ENCODE data around the gene RRP1B.

RRP1B gene

GRCh38 chr21:43727519-43728153 is 68.3 kb downstream of the RRP1B start:
- TF ChIP-seq CTCF (conservative IDR thresholded peaks at IDR 0.05; ENCODE audit: low read depth, low read length): peak; percentile 16
- no peak overlapping the region for H3K4me3 ChIP-seq (ENCODE audit: low read depth, low read length)
- DNase-seq (ENCODE audit: low read depth): peak; percentile 36

GRCh38 chr21:43728154-43728466 is 68.8 kb downstream of the RRP1B start:
- TF ChIP-seq CTCF (conservative IDR thresholded peaks at IDR 0.05; ENCODE audit: low read depth, low read length): no peak
- peak overlapping the region; percentile 23 for H3K4me3 ChIP-seq (ENCODE audit: low read depth, low read length)
- DNase-seq (ENCODE audit: low read depth): no peak

- peak; percentile 99 for DNase-seq (ENCODE audit: low read depth)
- H3K4me3 ChIP-seq (ENCODE audit: low read depth, low read length): peak overlapping the region; percentile 60
- peak; percentile 51 for TF ChIP-seq CTCF (conservative IDR thresholded peaks at IDR 0.05; ENCODE audit: low read depth, low read length)
Observed at GRCh38 chr21:43728467-43729390, 69.4 kb downstream of the RRP1B start.

- H3K4me3 ChIP-seq (ENCODE audit: low read depth, low read length): no peak overlapping the region
Observed at GRCh38 chr21:43731476-43731875, 72.1 kb downstream of the RRP1B start.

GRCh38 chr21:43731891-43732711 is 72.7 kb downstream of the RRP1B start:
- DNase-seq (ENCODE audit: low read depth): no peak
- no peak for TF ChIP-seq CTCF (conservative IDR thresholded peaks at IDR 0.05; ENCODE audit: low read depth, low read length)
- no peak overlapping the region for H3K4me3 ChIP-seq (ENCODE audit: low read depth, low read length)

More at GRCh38 chr21:43731476-43731875, 72.1 kb downstream of the RRP1B start:
- TF ChIP-seq CTCF (conservative IDR thresholded peaks at IDR 0.05; ENCODE audit: low read depth, low read length): no peak
- no peak for DNase-seq (ENCODE audit: low read depth)

GRCh38 chr21:43733060-43733459 is 73.7 kb downstream of the RRP1B start:
- H3K4me3 ChIP-seq (ENCODE audit: low read depth, low read length): no peak overlapping the region
- DNase-seq (ENCODE audit: low read depth): no peak
- TF ChIP-seq CTCF (conservative IDR thresholded peaks at IDR 0.05; ENCODE audit: low read depth, low read length): no peak

Measured in choroid plexus epithelial cell (primary cell).